Putamen (tissue), 1 donor: ENCODE results near the gene RIMS4.
"Not testable (repeated sequence)": the region's sequence is repeated elsewhere in the genome, so short reads cannot be mapped to it uniquely, and the experiment has no call there.

Source experiments
- DNase-seq: peaks from one replicate; pipeline ENCODE4 v3.0.0-alpha.2; 2016; ENCODE audit warnings: low spot score

The RIMS4 gene

DNA sequence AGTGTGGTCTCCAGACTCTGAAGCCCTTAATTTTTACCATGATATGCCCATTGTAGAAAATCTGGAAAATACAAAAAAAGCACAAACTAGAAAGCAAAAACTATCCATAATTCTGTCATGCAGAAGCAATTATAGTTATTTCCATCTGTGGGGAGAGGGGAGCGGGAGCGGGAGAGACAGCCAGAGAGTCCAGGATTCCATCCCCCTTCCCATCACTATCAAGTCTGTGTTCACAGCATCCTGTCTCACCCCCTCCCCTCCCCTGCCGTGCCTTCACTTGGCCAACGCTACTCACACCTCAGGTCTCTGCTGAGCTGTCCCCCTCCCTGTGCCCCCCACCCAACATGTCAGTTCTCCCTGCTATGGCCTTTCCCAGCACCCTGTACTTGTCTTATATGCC, 14.5 kb downstream of the RIMS4 start:
- DNase-seq: no peak

DNA sequence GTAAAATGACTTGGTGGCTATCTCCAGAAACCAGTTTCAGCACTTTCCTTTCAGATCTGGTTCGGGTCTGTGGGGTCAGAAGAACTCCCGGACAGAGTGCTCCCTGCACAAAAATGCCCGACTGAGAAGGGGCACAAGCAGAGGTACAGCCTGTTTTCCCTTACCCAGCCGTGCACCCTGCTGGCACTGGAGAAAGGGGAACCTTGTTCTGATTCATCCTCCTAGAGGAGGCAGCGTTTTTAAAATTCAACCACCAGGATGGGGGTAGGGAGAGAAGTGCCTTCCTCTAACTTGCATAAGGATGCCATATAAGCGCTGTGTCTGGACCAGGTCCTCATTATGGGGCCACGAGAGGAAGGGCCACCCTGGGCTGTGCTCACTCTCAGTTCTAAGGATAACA, 17.6 kb downstream of the RIMS4 start:
- DNase-seq: no peak

- DNase-seq: no peak
Measured at GRCh38 chr20:44790638-44791393, 19.5 kb downstream of the RIMS4 start.

GRCh38 chr20:44788706-44789456, 21.5 kb downstream of the RIMS4 start:
- DNase-seq: no peak

DNA sequence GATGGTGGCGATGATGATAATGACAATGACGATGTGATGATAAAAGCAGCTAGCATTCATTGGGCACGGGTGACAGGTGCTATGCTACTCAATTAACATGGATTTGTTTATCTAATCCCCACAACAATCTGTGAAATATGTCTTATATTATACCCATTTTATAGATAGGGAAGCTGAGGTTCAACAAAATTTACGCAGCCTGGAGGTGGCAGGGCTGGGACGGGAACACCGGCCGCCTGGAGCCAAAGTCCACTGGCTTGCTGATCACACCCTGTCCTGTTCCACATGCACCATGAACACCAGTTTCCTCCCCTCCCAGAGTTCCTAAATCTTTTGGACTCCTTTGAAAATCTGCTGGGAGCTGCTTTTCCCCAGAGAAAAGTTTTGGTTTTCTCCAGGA, 23.0 kb downstream of the RIMS4 start:
- DNase-seq: no peak

DNA sequence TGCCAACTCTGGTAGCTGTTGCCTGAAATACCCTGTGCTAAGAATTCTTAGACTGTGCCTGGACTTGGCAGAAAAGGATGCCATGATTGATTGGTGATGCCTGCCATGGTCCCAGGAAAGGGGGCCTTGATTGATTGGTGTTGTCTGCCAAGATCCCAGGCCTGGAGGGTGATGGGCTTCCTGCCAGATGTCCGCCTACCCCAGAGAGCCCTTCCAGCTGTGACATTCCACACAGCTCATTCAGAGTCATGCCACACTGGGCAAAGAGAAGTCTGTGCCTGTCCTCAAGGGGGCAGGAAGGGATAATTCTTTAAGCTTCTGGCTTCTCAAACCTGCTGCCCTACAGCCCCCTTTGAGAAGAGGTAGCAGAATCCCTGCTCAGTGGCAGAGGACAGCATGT, 24.6 kb downstream of the RIMS4 start:
- DNase-seq: no peak

GRCh38 chr20:44784688-44785087, 25.7 kb downstream of the RIMS4 start:
- no peak for DNase-seq

- no peak for DNase-seq
Measured at GRCh38 chr20:44781791-44782190, 28.6 kb downstream of the RIMS4 start.

- no peak for DNase-seq
Measured at GRCh38 chr20:44781118-44781517, 29.2 kb downstream of the RIMS4 start.

GRCh38 chr20:44780226-44780625, 30.1 kb downstream of the RIMS4 start:
- DNase-seq: no peak

DNA sequence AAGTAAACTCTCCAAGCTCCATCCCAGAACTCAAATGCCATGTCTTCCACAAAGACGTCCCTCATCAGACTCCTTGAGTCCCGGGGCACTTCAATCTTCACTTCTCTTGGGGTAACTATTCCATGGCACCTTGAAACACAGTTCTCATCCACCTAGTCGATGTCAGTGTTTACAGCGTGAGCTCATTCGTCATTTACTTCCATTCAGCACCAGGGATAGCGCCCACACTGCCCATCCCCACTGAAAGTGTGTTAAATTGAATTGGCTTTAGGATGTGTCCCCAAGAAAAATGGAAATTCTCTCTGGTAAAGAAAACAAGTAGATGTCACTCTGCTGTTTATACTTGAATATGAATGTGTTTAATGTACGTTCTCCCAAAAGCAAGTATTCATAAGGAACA, 33.4 kb downstream of the RIMS4 start:
- no peak for DNase-seq

DNA sequence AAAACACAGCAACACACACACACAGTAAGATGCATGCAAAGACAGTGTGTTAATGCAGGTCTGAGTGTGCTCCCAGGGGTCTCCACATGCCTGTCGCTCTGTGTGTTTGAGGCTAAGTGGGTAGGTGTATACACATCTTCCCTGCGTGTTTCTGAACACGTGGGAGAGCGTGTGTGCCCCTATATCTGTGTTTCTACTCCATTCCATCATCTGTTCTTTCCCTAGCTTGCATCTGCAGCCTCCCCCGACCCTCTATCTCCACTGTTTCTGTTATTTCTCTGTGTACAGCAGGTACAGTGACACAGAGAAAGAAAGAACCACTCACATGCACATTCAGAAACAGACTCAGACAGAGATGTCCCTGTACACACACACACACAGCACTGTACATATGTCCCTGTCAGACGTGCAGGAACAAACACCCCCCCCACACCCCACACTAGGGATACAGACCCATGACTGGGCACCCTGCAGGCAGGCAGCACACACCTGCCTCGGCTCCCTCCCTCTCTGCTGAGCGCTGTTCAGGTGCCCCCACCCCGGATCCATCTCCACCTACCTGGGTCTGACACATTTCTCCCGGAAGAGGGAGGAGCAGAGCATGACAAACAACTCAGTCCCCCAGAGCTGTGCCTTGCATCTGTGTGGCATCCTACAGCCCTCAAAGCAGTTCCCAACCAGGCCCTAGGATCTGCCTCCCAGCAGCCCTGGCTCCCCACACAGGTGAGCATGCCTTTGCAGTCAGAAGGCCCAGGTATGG, 37.1 kb downstream of the RIMS4 start:
- DNase-seq: peak; percentile 64

GRCh38 chr20:44772636-44773035, 37.7 kb downstream of the RIMS4 start:
- DNase-seq: no peak

- no peak for DNase-seq
Measured at GRCh38 chr20:44771172-44771535, 39.2 kb downstream of the RIMS4 start.

DNA sequence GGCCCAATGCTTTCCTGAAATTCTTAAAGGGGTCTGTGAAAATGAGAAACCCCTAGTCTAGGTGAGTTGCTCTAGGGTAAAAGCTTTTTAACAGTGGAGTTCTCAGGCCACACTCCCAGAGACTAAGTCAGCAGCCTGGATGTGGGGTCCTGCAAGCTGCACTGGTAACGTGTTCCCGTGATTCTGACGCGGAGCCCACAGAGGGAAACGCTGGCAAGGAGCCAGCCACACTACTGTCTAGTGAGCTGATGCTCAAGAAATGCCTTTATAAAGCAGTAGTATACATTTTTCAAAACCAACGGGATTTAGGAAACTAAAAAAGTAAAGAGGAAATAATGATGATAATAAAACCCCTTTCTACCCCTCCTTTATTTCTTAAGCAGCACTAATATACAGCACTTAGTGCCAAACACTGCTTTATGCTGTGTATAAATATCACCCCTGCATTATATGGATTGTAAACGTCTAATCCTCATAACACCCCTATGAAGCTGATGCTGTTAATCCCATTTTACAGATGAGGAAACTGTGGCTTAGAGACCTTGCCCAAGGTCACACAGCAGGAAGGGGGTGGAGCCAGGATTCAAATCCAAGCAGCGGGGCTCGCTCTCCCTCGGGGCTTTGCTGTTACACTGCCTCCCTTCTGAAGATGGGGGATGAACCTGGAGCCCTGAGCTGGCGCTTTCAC, 39.7 kb downstream of the RIMS4 start:
- DNase-seq: no peak

GRCh38 chr20:44769481-44769863, 40.9 kb downstream of the RIMS4 start:
- DNase-seq: no peak

DNA sequence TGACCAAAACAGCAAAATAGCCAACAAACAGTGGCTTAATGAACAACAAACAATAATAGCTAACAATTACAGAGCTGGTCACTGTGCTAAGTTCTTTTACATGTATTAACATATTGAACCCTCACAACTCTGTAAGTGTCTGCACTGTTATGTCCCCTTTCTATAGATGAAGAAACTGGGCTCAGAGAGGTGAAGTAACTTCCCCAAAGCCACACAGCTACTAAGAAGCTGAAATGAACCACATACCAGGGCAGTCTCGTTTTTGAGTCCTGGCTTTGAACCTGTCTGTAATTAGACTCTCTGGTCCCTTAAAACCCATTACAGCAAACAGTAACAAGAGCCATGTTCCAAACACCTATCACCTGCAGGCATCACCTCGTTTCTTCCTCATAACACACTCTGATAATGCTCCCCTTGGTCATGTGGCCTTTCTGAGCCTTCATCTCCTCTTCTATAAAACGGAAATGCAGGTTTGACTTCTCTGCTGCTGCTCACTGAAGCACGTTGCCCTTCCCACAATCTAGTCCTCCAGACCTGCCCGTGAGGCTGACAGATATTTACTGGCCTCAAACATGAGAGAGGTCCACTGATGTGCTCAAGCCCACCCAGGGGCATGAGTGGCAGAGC, 41.4 kb downstream of the RIMS4 start:
- no peak for DNase-seq

DNA sequence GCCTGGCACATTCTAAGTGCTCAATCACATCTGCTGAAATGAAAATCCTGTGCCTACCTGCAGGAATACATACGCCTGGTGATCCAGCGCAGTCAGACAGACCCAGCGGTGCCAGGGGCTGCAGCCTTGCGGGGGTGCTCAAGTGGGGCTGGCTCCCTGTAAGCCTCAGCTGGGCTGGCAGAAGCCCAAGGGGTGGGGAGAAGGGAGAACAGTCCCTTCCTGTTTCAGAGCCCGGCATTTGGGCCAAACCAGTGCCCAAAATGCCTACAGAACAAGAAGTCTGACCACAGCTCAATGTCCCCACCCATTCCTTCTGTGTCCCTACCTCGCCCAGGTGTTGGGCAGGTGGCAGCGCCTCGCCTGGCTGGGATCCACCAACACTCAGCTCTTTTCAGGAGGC, 42.1 kb downstream of the RIMS4 start:
- no peak for DNase-seq

- DNase-seq: no peak
Measured at GRCh38 chr20:44765701-44766347, 44.5 kb downstream of the RIMS4 start.

DNA sequence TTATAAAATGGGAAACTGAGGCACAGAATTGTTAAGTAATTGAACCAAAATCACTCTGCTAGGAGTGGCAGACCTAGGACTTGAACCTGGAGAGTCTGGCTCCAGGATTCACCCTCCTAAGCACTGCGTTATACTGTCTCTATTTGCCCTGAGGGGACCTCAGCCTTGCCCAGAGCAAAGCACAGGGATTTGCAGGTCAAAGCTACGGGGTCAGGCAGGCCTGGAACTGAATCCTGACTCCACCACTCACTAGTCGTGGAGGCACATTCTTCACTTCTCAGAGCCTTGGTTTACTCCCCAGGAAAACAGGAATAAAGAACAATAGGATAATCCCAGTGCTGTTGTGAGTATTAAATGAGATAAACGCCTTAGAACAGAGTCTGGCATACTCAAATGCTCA, 45.3 kb downstream of the RIMS4 start:
- DNase-seq: no peak

- not testable (repeated sequence) for DNase-seq
Measured at GRCh38 chr20:44763798-44764197, 46.5 kb downstream of the RIMS4 start.
